GM19395 (cell line): ENCODE measurements around the gene KDM4D.
"Not testable (repeated sequence)": the region's sequence is repeated elsewhere in the genome, so short reads cannot be mapped to it uniquely, and the experiment has no call there.

Source experiments
- ATAC-seq: cut with Tn5 transposase; IDR thresholded peaks from one replicate; pipeline ENCODE4 v1.9.1; 2021; ENCODE audit warnings: mild to moderate bottlenecking, moderate library complexity; ENCODE audit not compliant: unreplicated experiment

KDM4D gene

DNA sequence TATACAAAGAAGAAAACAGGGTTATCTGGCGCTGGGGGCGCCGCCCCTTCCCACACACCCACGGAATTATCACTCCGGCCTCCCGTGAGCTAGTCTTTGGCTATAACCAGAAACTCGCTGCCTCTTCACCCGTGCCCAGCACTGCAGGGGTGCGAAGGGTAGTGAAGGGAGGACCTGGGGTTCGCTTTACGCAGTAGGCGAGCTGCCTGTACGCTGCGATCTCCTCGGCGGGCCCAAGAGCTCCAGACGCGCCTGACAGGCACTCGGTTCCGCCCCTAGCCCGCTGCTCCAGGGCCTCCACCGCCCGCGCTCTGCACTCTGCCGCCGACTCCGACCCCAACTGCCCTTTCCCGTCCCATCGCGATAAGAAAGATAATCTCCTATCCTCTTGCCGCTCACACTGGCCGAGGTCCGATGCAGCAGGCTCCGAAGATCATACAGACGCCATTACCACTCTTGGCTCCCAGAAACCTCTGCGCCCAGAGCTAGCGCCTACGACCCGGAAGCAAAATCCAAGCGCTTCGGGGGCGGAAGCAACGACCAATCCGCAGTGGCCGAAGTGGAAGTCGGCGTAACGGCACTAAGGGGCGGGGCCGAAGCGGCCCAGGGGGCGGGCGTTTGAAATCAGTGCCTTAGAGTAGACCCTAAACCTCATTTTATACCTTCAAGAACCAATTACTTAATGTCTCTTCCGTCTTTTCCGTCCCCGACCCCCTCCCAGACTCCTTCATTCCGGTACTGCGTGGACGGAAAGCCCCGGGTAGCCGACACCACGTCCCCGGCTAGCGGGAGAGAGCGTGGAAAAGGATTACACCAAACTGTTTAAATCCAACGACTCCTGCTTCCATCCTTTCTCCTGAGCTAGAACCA is at the start of gene KDM4D, which contains the start of gene CWC15:
TSS of gene KDM4D (plus strand) at position 611 of the 870 bp plus-strand sequence. CDS start 23,664 bp downstream, outside the sequence.
TSS of gene CWC15 (minus strand) at position 458 of the 870 bp plus-strand sequence. CDS start 1,371 bp downstream, outside the sequence.
- peak; percentile 100 for ATAC-seq

DNA sequence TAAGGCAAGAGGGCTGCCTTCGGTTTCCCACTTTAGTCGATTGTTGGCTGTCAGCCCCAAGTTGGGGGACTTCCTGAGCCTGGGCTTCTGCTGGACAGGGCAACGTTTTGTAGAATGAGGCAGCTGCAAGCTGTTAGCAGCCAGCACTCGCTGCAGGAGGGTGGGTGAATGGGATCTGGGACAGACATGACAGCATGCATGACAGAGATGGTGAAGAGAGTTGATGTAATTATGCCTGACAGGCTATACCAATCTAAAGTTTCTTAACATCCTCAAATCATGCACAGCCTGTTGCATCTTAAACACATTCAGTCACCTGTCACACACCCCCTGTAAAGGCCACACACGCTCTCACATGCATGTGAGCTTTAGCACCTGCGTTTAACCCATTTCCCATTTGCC is 49.3 kb upstream of the KDM4D start:
- ATAC-seq = no peak

DNA sequence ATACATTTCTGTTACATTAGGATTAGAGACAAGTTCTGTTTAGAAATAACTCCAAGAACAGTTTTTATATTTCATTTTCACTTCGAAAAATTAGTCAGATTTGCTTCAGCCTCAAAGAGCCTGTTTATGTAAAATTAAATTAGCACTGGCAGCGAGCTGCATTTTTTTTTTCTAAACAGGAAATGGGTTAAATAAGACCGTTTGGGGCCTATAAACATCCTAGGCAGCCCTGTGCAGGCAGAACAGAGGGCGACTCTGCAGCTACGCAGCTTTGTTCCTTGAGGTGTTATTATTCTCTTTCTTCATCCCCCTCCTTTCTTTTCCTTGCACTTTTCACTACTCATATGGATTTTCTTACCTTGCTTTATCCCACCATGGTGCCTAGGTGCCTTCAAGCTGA is 48.9 kb upstream of the KDM4D start:
- ATAC-seq = no peak

DNA sequence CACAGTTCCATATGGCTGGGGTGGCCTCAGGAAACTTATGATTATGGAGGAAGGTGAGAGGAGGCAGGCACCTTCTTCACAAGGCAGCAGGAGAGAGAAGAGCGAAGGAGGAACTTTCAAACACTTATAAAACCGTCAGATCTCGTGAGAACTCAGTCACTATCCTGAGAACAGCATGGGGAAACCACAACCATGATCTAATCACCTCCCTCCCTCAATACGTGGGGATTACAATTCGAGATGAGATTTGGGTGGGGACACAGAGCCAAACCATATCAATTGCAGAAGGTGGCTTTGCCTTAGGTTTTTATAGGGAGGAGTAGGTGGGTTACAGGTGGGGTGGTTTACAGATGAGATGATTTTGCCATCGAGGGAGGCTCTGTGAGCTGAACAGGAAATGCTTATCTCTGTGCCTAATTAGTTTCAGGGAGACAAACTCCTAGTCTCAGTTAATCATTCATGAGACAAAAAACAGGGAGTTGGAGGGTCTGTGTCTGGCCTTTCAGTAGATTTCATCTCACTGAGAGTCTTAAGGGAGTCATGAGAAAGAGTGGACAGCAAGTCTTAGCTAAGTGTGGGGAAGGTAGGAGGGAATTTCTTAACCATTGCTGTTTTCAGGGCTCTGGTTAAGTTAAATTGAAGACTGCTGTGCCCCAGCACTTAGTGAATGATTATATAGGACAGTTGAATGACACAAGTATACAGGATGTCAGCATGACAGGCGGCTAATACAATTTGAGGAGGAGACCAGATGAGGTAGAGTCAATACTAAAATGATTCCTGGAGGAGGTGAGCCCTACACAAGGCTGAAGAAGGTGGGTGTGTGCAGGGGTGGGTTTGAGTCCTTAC is 47.9 kb upstream of the KDM4D start:
- peak; percentile 71 for ATAC-seq

DNA sequence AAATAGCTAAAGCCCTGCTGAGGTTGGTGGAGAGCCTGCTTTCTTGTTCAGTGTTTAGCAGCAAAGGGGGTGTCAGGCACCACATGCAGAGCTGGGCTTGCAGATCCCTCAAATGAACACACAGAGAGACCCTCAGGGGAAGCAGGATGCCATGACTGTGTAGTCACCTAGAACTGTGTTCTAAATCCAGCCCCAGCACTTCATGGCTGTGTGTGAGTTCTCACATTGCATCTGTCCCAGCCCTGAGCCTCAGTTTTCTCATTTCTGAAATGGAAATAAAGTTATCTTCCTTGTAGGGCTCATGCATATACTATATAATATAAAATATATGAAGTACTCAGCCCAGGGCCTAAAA is 47.3 kb upstream of the KDM4D start:
- ATAC-seq = no peak

DNA sequence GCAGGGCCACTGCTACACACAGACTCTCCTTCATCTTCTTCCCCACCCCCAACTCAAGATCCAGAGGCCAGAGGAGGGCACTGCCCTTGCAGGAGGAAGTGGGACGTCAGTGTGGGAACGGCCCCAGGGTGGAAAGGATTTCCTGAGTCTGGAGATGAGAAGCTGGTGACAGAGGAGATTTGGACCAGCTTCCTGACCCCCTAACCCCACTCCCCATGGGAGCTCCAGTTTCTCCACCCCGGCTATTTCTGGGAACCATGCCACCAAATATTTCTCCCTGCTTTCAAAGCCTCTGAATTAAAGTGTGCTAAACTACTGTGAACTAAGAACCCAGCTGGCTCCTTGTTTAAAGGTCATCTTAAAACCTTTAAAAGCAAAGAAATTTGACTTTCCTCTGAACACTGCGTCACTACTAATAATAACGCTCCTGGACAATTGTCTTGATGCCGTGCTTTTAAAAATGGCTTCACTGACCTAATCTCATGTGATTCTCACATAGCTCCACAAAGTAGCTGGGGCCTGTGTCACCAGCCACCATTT is 46.7 kb upstream of the KDM4D start:
- ATAC-seq = no peak

DNA sequence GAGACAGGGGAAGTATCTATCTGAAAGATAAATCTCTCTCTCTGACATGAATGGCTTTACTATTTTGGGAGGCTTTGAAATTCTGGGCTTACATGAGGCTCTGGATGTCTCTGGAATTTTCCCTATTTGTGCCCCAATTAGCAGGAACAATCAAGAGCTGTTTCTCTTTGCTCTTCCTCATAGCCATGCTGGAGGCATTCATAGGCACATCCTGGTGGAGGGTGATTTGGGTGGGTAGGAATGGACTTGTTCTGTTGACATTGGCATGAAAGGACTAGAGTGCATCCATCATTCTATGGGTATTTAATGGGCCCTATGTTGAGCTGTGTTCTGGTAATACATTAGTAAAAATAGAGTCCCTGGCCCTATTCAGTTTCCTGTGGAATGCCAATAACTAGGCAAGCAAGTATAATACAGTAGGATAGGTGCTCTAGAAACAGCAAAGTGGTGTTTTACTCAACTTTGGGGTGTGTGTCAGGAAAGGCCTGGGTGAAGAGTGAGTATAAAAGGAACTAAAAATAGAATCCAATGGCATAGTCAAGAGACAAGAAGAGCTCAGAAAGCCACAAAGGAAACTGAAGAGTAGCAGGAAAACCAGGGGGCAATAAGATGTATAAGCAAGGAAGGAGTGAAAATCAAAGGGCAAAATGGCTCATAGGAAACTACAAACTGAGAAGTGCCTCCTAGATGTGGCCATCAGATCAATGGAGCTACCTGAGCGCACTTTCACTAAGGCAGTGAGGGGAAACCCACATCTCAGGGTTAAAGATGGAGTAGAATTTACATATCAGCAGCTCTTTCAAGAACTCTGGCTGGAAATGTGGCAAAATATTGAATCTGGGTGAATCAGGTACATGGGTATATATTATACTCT is 45.2 kb upstream of the KDM4D start:
- no peak for ATAC-seq

DNA sequence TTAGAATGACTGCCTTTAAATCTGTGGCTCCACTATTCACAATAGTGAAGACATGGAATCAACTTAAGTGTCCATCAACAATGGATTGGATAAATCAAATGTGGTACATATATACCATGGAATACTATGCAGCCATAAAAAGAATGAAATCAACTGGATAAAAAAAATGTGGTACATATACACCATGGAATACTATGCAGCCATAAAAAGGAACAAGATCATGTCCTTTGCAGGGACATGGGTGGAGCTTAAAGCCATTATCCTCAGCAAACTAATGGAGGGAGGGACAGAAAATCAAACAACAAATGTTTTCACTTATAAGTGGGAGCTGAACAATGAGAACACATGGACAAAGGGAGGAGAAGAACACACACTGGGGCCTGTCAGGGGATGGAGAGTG is 41.4 kb upstream of the KDM4D start:
- ATAC-seq = not testable (repeated sequence)

DNA sequence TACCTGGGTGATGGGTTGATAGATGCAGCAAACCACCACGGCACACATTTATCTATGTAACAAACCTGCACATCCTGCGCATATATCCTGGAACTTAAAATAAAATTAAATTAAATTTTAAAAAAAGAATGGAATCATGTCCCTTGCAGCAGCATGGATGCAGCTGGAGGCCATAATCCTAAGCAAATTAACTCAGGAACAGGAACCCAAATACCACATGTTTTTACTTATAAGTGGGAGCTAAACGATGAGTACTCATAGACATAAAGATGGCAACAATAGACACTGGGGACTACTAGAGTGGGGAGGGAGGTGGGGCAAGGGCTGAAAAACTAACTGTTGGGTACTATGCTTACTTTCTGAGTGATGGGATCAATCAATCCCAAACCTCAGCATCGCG is 41.0 kb upstream of the KDM4D start:
- ATAC-seq = no peak

DNA sequence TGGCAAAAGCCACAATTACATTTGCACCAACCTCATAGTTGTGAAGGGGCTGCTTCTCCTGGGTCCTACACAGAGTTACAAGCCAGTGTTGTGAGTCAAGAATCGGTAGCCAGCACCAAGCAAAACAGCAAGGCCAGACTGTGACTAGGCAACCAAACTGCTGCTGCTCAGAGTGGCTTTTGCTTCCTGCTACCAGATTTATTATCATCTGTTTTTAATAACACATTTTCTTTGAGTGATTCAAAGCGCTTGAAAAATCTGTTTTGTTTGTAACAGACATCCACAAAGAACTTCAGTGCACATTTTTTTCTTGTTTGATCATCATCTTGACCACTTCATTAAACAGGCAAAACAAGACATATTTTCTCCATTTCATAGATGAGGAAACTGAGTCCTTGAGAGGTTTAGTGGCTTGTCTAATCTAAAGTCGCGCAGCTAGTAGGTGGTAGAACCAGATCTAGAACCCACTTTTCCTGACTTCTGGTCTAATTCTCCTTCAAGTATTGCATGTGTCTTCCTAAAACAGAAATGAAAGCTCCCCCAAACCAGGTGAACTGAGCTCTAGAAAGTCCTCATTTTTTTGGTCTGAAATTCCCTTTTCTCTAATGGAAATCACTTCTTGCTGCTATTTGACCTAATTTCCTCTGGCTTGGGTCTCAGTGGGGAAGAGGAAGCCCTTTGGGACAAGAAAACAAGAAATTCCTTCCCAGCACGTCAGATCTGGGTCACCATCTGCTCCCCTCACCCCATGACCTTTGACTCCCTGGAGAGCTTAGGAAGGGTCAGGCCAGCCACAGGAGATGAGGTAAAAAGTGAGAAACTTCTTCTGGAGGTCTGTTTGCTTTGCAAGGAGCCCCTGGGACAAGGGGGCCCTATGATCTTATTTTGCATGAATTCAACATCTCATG is 40.0 kb upstream of the KDM4D start:
- no peak for ATAC-seq

DNA sequence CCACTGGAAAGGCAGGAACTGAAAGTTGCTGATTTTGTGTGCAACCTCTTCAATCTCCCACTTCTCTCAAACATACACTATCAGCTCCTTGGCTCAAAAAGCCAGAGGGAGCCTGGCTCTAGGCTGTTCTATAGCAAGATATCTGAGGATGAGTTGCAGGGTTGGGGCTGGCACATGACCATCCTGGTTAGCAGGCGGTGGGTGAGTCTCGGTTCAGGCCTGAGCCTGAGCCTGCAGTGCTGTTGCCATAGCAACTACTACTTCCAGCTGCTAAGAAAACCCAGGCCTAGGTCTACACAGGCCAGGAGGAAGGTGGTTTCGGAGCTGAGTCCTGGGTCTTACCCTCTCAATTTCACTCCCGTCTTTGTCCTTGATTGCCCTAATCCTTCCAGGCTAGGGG is 39.1 kb upstream of the KDM4D start:
- no peak for ATAC-seq

DNA sequence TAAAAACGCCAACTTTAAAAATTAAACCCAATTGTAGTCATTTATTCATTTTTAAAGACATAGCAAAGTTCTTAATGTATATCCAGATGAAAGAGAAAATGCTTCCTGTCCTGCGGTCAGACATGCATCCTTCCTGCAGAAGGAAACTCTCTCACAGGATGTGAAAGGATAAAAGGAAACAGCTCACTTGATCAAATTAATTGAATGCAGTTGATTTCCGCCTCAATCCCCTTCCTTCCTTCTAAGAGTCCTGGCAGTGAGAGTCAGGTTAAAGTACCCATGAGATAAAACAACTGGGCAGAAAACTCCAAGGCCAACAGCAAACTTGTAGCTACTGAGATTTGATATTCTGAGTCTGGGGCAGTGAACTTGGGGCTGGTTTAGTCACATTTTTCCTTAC is 38.7 kb upstream of the KDM4D start:
- ATAC-seq = no peak

DNA sequence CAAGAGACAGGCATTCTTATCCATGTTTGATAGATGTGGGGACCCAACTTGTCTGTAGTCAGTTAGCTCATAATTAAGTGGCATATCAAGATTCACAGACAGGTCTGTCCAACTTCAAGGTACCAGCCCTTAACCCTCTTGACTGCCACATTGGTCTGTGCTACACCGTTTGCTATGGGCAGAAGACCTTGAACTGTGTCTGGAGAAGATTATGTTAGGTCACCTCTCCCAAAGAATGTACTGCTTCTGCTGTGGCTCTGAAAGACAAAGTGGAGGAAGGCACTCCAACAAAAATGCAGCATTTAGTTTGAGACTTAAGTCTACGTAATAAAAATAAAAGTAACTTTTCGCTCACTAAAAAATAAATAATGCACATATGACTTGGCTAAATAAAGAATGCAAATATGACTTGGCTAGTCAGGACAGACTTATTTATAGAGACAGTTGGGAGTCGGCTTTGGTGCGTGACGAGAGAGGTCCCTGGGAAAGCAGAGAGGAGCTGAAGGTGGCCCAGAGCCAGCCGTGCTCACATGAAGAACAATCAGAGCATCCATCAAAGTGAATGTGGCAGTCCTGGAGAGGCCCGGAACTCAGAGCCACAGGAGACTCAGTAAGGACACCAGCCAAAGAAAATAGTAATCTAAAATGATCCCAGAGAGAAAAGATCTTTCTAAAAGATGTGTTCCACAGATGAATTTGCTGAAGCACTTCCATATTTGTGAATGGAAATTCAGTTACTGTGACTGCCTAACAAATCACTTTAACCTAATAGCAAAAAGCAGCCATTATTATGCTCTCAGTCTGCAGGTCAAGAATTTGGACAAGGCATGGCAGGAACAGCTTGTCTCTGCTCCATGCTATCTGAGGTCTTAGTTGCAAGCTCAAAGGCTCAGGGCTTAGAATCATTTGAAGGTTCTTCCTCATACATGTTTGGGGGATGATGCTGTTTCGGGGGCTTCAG is 35.1 kb upstream of the KDM4D start:
- ATAC-seq = no peak

DNA sequence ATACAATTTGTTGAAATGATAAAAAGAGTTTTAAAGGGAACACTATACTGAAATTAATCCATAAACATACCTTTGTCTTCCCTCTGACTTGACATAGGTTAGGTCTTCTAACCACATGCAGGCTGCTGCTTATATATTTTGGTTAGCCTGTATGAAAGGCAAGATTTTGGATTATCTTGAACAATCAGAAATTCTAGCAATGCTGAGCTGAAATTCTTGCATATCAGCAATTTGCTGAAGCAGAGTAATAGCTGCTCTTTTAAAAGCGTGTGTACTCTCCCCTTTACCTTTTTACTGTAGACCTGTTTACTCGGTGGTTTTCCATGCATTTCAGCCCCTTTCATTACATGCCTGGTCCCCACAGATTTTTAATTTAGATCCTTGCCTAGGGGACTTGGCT is 34.2 kb upstream of the KDM4D start:
- ATAC-seq = no peak

DNA sequence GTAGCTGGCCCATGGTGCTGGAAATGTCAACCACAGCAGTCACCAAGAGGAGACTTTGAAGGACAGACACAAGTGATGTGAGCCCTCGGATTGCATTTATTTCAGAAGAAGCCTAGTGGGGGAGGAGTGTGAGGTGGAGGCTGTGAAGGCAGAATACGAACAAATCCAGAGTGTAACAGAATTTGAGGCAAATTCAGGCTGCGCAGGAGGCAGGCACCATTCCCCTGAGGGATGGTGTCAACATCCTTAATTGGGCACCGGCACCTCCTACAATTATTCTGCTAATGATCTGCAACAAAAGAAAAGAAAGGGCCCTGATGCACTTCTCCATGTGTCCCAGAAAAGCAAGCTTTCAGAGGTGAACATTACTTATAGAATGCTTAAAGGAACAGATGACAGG is 32.4 kb upstream of the KDM4D start:
- no peak for ATAC-seq

DNA sequence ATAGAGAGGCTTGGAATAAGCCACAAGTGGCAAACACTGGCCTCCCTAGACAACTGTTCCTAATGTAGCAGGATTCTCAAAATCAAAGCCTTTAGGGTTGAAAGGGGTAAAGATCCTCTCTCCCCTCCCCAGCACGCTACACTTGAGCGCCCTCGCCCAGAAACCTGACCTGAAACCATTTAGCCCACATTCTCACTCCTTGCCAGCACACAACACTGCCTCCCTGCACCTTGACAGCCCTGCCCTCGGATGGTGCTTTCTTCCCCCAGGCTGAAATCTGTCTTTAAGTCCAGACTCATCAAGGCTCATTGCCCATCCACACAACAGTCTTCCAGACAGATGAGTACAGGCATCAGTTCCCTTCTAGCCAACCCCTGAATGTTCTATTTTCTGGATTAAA is 26.7 kb upstream of the KDM4D start:
- no peak for ATAC-seq

DNA sequence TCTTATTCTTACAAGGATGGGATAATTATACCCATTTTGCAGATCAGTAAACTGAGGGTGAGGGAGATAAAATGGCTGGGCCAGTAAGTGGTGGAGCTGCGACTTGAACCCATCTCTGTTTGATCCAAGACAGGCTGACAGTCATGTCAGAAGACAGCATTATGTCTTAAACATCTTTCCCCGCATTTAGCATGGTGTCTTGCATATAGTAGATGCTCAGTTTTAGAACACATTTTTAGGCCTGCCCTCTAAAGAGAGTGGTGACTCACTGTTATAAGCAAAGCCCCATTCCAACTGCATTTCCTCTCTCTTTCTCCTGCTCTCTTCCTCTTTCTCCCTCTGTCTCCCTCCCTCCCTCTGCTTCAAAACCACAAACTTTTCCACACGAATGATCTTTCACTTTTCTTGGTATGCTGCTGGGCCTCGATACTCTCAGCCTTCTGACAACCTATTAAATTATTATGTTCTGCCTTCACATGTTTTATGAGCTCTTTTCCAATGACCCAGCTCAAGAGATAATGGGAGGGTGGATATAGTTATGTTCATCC is 25.4 kb upstream of the KDM4D start:
- no peak for ATAC-seq

DNA sequence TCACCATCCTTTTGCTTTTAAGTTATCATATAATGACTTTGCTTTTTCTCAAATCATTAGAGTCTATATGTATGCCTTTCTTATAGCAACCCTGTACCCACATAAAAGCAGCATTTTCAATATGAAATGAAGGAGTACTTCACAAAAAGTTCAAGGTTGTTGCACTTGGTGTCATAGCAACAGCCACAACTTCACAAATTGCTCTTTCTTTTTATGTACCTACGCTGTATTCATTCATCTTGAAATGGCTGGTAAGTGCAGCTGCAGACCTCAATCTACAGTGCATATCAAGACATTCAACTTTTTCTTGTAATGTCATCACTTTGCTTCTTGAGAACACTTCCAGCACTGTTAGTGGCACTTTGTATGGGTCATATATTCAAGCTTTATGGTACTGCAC is 18.8 kb upstream of the KDM4D start:
- ATAC-seq = no peak
